ENCODE results near the gene CEMIP.
"Not testable (repeated sequence)": the region's sequence is repeated elsewhere in the genome, so short reads cannot be mapped to it uniquely, and the experiment has no call there.

Gene CEMIP

GRCh38 chr15:80932989-80933388 is 153.8 kb downstream of the CEMIP start:
- no peak for DNase-seq

GRCh38 chr15:80934761-80935221 is 155.6 kb downstream of the CEMIP start:
- no peak for DNase-seq

- DNase-seq = no peak
Observed at GRCh38 chr15:80936288-80937078, 157.3 kb downstream of the CEMIP start.

DNA sequence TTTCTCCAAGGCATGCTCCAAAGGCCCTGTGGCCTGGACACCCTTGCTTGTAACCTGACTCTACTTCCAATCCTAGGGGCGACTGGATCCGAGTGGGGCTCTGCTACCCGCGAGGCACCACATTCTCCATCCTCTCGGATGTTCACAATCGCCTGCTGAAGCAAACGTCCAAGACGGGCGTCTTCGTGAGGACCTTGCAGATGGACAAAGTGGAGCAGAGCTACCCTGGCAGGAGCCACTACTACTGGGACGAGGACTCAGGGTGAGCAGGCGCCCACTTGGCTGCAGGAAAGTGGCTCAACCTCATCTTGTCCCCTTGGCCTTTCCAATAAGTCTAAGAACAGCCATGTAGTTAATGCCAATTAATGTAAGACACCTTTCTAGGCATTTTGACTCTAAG is 158.5 kb downstream of the CEMIP start:
- no peak for DNase-seq

- DNase-seq = no peak
Observed at GRCh38 chr15:80939216-80939615, 160.0 kb downstream of the CEMIP start.

GRCh38 chr15:80940331-80940730 is 161.2 kb downstream of the CEMIP start:
- no peak for DNase-seq

GRCh38 chr15:80940851-80941250 is 161.7 kb downstream of the CEMIP start:
- no peak for DNase-seq

GRCh38 chr15:80942266-80942665 is 163.1 kb downstream of the CEMIP start:
- DNase-seq = no peak

DNA sequence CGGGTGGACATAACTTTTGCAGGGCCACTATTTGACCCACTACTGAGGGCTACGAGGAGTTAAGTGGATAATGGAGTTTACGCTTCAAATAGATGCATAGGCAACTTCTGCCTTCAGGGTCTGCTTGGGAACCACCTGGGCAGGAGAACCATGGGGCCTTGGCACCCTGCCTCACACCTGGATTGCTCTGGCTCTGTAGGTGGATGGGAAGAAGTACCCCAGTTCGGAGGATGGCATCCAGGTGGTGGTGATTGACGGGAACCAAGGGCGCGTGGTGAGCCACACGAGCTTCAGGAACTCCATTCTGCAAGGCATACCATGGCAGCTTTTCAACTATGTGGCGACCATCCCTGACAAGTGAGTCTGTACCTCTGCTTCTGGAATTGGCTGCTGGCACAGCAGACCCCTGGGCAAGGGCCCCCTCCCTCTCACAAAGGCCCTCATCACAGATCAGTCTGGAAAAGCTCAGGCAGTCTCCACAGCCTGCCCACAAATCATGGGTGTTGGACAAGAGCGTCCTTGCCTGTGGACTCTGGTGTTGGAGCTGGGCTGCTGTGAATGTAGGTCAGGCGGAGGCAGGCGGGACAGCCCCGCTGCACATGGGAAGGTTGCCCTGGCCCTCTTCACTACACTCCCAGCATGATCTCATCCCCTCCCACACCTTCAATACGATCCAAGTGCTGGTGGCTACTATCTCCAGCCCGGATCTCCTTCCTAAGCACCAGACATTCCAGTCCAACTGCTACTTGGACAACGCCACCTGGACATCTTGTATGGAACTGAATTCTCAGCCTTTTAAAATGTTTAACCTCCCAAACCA is 163.8 kb downstream of the CEMIP start:
- no peak for DNase-seq

GRCh38 chr15:80944818-80945217 is 165.6 kb downstream of the CEMIP start:
- DNase-seq = no peak

GRCh38 chr15:80945605-80946004 is 166.4 kb downstream of the CEMIP start:
- DNase-seq = no peak

DNA sequence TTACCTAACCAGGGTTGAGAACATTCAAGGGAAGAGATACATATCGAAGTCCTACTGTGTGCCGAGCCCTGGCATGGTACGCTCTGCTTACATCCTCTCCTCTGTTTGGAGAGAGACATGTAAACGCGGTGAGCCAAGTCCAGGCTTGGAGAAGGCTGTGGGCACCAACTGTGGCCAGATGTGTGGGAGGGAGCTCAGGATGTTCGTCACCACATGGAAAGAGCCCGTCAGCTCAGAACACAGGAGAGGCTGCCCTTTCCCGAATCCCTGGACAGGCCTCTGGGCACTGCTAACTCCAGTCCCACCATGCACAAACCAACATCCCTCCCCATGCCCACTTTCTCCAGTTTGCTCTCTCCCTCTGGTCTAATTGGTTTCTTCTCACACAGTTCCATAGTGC is 167.4 kb downstream of the CEMIP start:
- no peak for DNase-seq

DNA sequence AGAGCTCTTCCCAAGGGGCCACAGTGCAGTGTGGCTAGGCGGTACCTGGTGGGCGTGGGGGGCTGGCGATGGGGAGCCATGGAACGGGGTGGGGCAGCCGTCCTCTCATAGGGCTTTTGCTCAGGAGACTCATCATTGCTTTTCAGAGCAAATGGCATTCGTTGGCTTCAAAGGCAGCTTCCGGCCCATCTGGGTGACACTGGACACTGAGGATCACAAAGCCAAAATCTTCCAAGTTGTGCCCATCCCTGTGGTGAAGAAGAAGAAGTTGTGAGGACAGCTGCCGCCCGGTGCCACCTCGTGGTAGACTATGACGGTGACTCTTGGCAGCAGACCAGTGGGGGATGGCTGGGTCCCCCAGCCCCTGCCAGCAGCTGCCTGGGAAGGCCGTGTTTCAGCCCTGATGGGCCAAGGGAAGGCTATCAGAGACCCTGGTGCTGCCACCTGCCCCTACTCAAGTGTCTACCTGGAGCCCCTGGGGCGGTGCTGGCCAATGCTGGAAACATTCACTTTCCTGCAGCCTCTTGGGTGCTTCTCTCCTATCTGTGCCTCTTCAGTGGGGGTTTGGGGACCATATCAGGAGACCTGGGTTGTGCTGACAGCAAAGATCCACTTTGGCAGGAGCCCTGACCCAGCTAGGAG is 169.6 kb downstream of the CEMIP start:
- DNase-seq = no peak

DNA sequence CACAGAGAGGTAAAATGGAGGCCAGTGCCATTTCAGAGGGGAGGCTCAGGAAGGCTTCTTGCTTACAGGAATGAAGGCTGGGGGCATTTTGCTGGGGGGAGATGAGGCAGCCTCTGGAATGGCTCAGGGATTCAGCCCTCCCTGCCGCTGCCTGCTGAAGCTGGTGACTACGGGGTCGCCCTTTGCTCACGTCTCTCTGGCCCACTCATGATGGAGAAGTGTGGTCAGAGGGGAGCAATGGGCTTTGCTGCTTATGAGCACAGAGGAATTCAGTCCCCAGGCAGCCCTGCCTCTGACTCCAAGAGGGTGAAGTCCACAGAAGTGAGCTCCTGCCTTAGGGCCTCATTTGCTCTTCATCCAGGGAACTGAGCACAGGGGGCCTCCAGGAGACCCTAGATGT is 170.6 kb downstream of the CEMIP start:
- DNase-seq = no peak

GRCh38 chr15:80950291-80951078 is 171.3 kb downstream of the CEMIP start:
- no peak for DNase-seq

DNA sequence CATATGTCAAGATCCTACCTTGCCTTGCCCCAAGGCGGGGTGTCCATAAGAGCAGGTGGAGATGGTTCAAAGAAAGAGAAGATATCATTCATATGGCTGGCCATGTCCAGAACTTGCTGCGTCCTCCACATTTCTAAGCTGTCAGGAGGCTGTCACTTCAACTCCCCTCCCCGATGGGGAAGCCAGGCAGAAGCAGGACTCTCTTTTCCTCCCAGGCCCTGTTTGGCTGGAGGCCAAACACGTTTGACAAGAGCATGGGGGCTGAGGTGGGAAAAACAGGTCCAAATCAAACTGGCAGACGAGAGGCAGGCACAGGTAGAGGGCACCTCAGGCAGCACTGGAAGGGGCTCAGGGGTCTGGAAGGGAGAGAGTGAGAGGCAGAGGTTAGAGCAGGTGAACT is 172.8 kb downstream of the CEMIP start:
- no peak for DNase-seq

DNA sequence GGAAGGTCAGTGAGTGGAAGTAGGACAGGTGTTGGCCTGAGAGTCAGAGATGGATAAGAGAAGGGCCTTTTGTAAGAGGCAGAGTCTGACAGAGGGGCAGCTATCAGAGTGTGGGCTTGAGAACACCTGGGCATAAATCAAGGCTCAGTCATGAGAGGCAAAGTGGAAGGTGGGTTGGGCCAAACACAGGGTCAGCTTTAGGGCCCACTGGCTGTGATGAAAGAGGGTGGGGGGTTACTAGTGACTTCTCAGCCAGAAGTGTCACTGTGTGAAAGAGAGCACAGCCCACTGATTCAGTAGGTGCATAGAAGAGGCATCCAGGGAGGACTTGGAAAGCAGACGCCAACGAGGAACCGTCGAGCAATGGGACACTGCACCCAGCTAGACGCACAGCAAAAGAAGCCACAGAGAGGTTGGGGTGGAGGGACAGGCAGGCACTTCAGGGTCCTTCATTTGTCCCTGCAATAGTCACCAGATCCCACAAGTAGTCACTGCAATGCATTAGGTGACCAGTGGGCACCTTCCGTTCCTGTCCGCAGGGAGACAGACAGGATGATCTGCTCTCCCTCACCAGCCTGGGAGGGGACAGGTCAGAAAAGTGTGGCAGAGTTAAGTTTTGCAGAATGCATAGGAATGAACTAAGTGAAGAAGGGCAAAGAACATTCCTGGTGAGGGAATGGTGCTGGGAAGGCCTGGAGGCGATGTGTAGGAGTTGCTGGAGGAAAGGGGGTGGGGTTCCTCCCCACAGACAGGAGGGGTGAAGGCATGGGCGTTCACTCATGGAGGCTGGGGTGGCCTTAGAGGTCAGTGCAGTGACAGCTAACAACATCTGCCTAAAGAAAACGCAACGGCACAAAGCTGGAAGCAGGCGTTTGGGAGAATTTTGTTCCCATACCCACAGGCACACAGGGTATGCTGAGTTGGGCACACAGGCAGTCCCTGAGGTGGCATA is 174.1 kb downstream of the CEMIP start:
- DNase-seq = no peak

DNA sequence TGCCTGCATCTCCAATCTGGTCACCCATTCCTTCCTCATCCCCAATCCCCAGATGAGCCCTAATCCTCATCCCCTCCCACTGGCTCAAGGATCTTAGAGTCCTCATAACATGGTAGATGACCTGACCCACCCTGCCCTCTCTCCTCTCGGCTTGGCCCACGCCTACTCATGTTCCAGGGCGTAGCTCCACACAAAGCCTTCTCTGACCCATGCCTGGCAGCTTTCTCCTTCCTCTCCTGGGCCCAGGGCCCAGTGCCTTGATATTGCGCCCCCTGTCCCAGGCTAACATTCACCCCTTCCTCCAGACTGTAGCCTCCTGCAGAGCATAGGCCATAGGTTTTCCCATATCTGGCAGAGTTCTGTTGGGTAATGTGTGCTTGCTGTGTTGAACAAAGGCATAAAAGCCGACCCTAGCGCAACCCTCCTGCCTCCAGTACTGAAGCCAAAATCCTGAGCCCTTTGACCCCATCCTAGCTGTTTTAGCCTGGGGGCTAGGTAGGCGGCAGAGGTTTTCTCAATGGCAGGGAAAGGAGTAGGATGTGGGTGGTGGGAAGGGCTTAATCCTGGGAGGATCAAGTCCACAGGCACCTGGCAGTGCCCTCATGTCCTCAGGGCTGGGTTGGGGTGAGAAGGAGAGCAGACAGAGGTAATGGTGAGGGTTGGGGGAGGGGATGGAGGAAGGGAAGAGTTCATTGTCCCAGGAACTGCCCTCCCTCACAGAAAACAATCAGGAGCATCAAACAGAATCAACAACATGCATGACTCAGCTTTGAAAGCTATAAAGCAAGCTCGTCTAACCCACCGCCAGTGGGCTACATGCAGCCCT is 175.0 kb downstream of the CEMIP start:
- DNase-seq = no peak

- DNase-seq = not testable (repeated sequence)
Observed at GRCh38 chr15:80955571-80956452, 176.6 kb downstream of the CEMIP start.

DNA sequence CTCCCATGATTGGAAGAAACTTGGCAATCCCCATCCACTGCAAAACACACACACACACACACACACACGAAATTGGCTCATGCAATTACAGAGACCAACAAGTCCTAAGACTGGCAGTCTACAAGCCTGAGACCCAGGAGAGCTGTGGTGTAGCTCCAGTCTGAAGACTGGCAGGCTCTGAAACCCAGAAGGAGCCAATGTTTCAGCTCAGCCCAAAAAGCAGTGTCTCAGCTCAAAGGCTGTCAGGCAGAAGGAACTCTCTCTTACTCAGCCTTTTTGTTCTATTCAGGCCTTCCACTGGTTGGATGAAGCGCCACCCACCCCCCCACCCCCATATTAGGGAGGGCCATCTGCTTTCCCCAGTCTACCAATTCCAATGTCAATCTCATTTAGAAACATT is 178.4 kb downstream of the CEMIP start:
- DNase-seq = no peak
